ENCODE measurements around the gene SLC22A16. TPM values are rescaled to one million over a fixed set of nuclear protein-coding genes. Genes with fewer than 3 reads are reported as not detected.

SLC22A16 gene
- total and polyA plus RNA-seq, 2 donors (not counting 3 experiments of a cell fraction or from before 2014, with no cell fraction given) = not detected

GRCh38 chr6:110408901-110409300, 67.5 kb downstream of the SLC22A16 start:
- ChIA-PET CTCF (no interaction called here), POLR2A (no interaction called here)
- no peak overlapping the region for H2AFZ ChIP-seq (ENCODE audit: low read depth, low read length)
- dilution Hi-C loops (cut with MboI; ENCODE audit: extremely low pct_ligation_motif_present, low sequenced_read_pairs) = no loop called here
- DNase-seq (ENCODE audit: low read depth, low spot score) (no peak), FAIRE-seq (no peak)
- H4K20me1 ChIP-seq (replicated peaks; ENCODE audit: control insufficient read depth, extremely low read depth, insufficient read depth, low read length) = no peaks in the 10 kb centered on the region
- H3K79me2 ChIP-seq (ENCODE audit: control insufficient read depth, insufficient read depth, low read length) = no peaks in the 10 kb centered on the region
- no peak overlapping the region for H3K27ac ChIP-seq (ENCODE audit: insufficient read depth, low read depth, low read length)
- no peaks in the 10 kb centered on the region for H3K9me3 ChIP-seq (replicated peaks; ENCODE audit: control insufficient read depth, insufficient read depth, low read length)
- no TSS peak for BruUV-seq (replicated peaks)
- TF ChIP-seq POLR2AphosphoS5 (IDR thresholded peaks at IDR 0.05; ENCODE audit: insufficient read depth, low read depth, low read length) = no peak
- no peak overlapping the region for H3K4me3 ChIP-seq (replicated peaks in 1 of 3; ENCODE audit: insufficient read depth in 1 of 3, low read depth in 1 of 3, low read length in 3 of 3)
- intact Hi-C loops (cut with micrococcal nuclease) = no loop called here
- no peak overlapping the region for H3K9ac ChIP-seq (replicated peaks; ENCODE audit: extremely low read depth, insufficient read depth, low read length)
- H3K4me2 ChIP-seq (ENCODE audit: insufficient read depth, low read length) = no peak overlapping the region
- H3K27me3 ChIP-seq (ENCODE audit: control insufficient read depth in 2 of 2, insufficient read depth in 2 of 2, low read length in 2 of 2) = peaks cover 5 to 11% of the 10 kb centered on the region in 2 experiments
- H3K4me1 ChIP-seq (ENCODE audit: control insufficient read depth, extremely low read depth, insufficient read depth, low read length) = no peaks in the 10 kb centered on the region
- no peaks in the 10 kb centered on the region for H3K36me3 ChIP-seq (ENCODE audit: control insufficient read depth in 2 of 2, extremely low read depth in 1 of 2, insufficient read depth in 2 of 2, low read length in 2 of 2)
- H3K9me1 ChIP-seq (replicated peaks; ENCODE audit: control insufficient read depth, extremely low read depth, insufficient read depth, low read length) = no peaks in the 10 kb centered on the region

GRCh38 chr6:110404607-110405006, 71.8 kb downstream of the SLC22A16 start:
- H3K4me2 ChIP-seq (ENCODE audit: insufficient read depth, low read length) = no peak overlapping the region
- peaks cover 6% of the 10 kb centered on the region for H3K4me1 ChIP-seq (ENCODE audit: control insufficient read depth, extremely low read depth, insufficient read depth, low read length)
- no peak overlapping the region for H3K27ac ChIP-seq (ENCODE audit: insufficient read depth, low read depth, low read length)
- no peaks in the 10 kb centered on the region for H4K20me1 ChIP-seq (replicated peaks; ENCODE audit: control insufficient read depth, extremely low read depth, insufficient read depth, low read length)
- H2AFZ ChIP-seq (ENCODE audit: low read depth, low read length) = no peak overlapping the region
- no TSS peak for BruUV-seq (replicated peaks)
- intact Hi-C loops (cut with micrococcal nuclease) (no loop called here), dilution Hi-C loops (cut with MboI; ENCODE audit: extremely low pct_ligation_motif_present, low sequenced_read_pairs) (no loop called here)
- peaks cover 5 to 7% of the 10 kb centered on the region in 2 experiments for H3K27me3 ChIP-seq (ENCODE audit: control insufficient read depth in 2 of 2, insufficient read depth in 2 of 2, low read length in 2 of 2)
- no peak overlapping the region for H3K4me3 ChIP-seq (replicated peaks in 1 of 3; ENCODE audit: insufficient read depth in 1 of 3, low read depth in 1 of 3, low read length in 3 of 3)
- H3K79me2 ChIP-seq (ENCODE audit: control insufficient read depth, insufficient read depth, low read length) = no peaks in the 10 kb centered on the region
- no peak overlapping the region for H3K9ac ChIP-seq (replicated peaks; ENCODE audit: extremely low read depth, insufficient read depth, low read length)
- no peaks in the 10 kb centered on the region for H3K9me3 ChIP-seq (replicated peaks; ENCODE audit: control insufficient read depth, insufficient read depth, low read length)
- H3K36me3 ChIP-seq (ENCODE audit: control insufficient read depth in 2 of 2, extremely low read depth in 1 of 2, insufficient read depth in 2 of 2, low read length in 2 of 2) = no peaks in the 10 kb centered on the region
- H3K9me1 ChIP-seq (replicated peaks; ENCODE audit: control insufficient read depth, extremely low read depth, insufficient read depth, low read length) = no peaks in the 10 kb centered on the region
- no peak for TF ChIP-seq POLR2AphosphoS5 (IDR thresholded peaks at IDR 0.05; ENCODE audit: insufficient read depth, low read depth, low read length)
- no peak for TF ChIP-seq CTCF (IDR thresholded peaks at IDR 0.05; ENCODE audit: extremely low read depth in 1 of 2, insufficient read depth in 1 of 2, low read depth in 1 of 2, low read length in 2 of 2)
- no peak for TF ChIP-seq MYC (IDR thresholded peaks at IDR 0.05; ENCODE audit: low read depth, low read length)
- no peak for TF ChIP-seq MAX (IDR thresholded peaks at IDR 0.05; ENCODE audit: insufficient read depth, insufficient read length)
- no peak for TF ChIP-seq EZH2 (IDR thresholded peaks at IDR 0.05; ENCODE audit: borderline replicate concordance, low read depth, low read length, severe bottlenecking)
- TF ChIP-seq POLR2A (IDR thresholded peaks at IDR 0.05; ENCODE audit: low read depth, low read length) = no peak
- TF ChIP-seq JUN (IDR thresholded peaks at IDR 0.05; ENCODE audit: borderline replicate concordance, insufficient read depth, insufficient read length, low read depth) = no peak
- TF ChIP-seq GATA2 (IDR thresholded peaks at IDR 0.05; ENCODE audit: insufficient read depth, insufficient read length, low read depth, low read length) = no peak
- no peak for TF ChIP-seq FOS (IDR thresholded peaks at IDR 0.05; ENCODE audit: borderline replicate concordance, insufficient read depth, low read length)
- ChIA-PET POLR2A (no interaction called here), CTCF (interaction anchor here (2.2 kb wide), 1 partner anchor 13 kb away, joined by 6 read pairs; no protein-coding TSS in a partner anchor)
- no peak for FAIRE-seq
- no peak for DNase-seq (ENCODE audit: low read depth, low spot score)
